Spleen (tissue), 7 donors: Measurements from ENCODE around the gene RGS2.

Experiments
- POLR2A ChIP-seq, 3 donors: fragments of 450-650 bp; IDR thresholded peaks; one replicate each; pipeline ENCODE4 v1.5.1; 2017; ENCODE audit warnings: antibody characterized with exemption in 3 of 3, mild to moderate bottlenecking in 1 of 3
- POLR2AphosphoS5 ChIP-seq, 3 donors: sonication (generic); formaldehyde crosslinking; IDR thresholded peaks; one replicate each; pipeline ENCODE4 v1.5.1; 2017; ENCODE audit warnings: antibody characterized with exemption in 3 of 3
- TF ChIP-seq, protein P1 (sequence below), 11 experiments: fragments of 200-600 bp in 7 of 11; fragments of 450-650 bp in 4 of 11; sonication (generic) in 4 of 11; IDR thresholded peaks in 8 of 11; conservative IDR thresholded peaks in 3 of 11; 1 replicate in 7 of 11; 2 replicates in 4 of 11; pipeline versions ENCODE4 v1.4.0 to v1.8.0; 2016 to 2021; ENCODE audit warnings: antibody characterized with exemption in 11 of 11, inconsistent platforms in 4 of 11, mild to moderate bottlenecking in 1 of 11
- donor health status: DM: no; HTN: no; CAD: no; lungs with moderate emphysema.
- donor health status: DM: no; HTN: no; CAD: no.
- donor health status: DM: no; HTN: no; CAD: no.

DNA sequence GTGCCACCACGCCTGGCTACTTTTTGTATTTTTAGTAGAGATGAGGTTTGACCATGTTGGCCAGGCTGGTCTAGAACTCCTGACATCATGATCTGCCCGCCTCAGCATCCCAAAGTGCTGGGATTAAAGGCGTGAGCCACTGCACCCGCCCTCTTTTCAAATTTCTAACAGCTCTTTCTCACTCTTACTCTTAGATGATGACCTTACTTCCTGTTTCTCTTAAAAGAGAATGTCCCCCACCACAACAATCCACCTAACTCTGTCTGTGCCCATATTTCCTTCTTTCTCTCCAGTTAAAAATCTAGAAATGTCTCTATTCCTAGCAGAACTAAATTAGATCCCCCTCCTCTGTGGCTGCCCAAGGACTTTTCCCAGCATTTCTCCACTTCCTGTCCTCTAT lies 46.6 kb upstream of the RGS2 start:
- TF ChIP-seq POLR2A (IDR thresholded peaks at IDR 0.05), result no peak
- TF ChIP-seq, protein P1, sequence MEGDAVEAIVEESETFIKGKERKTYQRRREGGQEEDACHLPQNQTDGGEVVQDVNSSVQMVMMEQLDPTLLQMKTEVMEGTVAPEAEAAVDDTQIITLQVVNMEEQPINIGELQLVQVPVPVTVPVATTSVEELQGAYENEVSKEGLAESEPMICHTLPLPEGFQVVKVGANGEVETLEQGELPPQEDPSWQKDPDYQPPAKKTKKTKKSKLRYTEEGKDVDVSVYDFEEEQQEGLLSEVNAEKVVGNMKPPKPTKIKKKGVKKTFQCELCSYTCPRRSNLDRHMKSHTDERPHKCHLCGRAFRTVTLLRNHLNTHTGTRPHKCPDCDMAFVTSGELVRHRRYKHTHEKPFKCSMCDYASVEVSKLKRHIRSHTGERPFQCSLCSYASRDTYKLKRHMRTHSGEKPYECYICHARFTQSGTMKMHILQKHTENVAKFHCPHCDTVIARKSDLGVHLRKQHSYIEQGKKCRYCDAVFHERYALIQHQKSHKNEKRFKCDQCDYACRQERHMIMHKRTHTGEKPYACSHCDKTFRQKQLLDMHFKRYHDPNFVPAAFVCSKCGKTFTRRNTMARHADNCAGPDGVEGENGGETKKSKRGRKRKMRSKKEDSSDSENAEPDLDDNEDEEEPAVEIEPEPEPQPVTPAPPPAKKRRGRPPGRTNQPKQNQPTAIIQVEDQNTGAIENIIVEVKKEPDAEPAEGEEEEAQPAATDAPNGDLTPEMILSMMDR (IDR thresholded peaks at IDR 0.05 in 8 of 11, conservative IDR thresholded peaks at IDR 0.05 in 3 of 11), result no peak
- no peak for TF ChIP-seq POLR2AphosphoS5 (IDR thresholded peaks at IDR 0.05)
